ENCODE results near the gene SH2D6. TPM values are rescaled to one million over a fixed set of nuclear protein-coding genes. Genes with fewer than 3 reads are reported as not detected.
A peak's percentile ranks its signal among the peaks of the same experiment; 100 is the strongest.
"Not testable (repeated sequence)": the region's sequence is repeated elsewhere in the genome, so short reads cannot be mapped to it uniquely, and the experiment has no call there.

Gene SH2D6
- total RNA-seq, 1 experiment from 2014 or later: not detected

- no peak for DNase-seq (ENCODE audit: low read depth)
Observed at GRCh38 chr2:85468096-85468703, 49.7 kb downstream of the SH2D6 start.

DNA sequence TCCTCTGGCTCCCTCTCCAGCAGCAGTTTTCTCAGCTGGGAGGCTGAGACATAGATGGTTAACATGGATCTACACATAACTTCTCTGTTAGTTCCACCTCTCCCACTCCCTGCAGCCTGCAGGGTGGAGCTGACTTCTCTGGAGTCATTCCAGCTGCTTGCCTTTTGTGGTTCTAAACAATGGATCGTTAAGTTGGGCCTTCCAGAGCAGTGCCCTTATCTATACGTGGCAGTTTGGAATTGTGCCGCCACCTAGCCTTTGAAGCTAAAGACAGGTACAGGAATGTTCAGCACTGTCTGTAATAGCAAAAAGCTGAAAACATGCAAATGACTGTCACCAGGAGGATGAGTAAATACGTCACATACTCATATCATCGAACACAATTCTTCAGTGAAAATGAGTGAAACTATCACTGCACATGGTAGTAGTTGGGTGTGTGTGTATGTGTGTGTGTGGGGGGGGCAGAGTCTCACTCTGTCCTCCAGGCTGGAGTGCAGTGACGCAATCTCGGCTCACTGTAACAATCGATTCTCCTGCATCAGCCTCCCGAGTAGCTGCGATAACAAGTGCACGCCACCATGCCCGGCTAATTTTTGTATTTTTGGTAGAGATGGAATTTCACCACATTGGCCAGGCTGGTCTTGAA lies 50.3 kb downstream of the SH2D6 start:
- peak; percentile 59 for DNase-seq (ENCODE audit: low read depth)

DNA sequence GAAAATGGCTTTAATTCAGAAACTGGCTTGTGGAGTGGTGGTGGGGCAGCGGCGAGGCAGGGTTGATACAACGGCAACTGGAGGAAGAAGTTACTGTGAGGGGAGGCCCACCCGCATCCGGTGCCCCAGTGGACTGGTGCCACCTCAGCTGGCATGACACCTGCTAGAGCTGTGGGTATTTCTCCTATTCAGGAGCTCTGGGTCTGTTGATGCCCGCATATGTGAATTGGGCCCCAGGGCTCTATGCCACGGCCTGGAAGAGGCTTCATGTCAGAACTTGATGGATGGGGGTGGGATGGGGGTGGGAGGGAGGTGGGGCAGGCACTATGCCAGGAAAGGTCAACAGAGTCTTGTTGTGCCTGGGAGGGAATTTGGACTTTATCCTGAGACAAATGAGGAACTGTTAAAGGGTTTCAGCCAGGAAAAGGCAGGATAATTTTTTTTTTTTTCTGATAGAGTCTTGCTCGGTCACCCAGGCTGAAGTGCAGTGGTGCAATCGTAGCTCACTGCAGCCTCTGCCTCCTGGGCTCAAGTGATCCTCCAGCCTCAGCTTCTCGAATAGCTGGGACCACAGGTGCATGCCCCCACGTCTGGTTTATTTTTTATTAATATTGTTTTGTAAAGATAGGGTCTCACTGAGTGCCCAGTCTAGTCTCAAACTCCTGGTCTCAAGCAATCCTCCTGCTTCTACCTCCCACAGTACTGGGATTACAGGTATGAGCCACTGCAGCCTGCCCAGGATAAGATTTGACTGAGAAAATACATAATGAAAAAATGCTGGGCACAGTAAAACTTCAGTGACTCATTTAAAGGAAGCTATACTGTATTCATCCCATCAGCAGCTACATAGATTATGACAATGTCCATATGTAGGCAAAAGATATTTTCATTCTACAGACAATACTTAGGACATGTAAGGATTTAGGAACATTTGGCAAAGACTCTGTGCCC lies 52.6 kb downstream of the SH2D6 start:
- peak; percentile 55 for DNase-seq (ENCODE audit: low read depth)

DNA sequence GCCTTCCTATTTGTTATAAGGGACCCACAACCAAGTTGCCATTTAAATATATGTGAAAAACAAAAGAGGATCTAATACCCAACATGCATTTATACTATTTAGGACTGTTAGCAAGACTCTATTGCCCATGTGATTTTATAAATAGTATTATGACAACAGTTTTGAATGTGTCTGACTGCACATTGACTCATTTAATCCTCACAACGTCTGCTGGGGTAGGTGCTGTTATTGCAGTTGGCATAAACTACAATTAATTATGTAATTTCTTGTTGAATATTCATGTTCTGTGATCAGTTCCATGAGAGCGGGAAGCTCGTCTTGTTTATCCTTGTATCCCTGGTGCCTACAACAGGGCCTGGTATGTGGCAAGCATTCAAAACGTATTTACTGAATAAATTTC lies 53.7 kb downstream of the SH2D6 start:
- no peak for DNase-seq (ENCODE audit: low read depth)

DNA sequence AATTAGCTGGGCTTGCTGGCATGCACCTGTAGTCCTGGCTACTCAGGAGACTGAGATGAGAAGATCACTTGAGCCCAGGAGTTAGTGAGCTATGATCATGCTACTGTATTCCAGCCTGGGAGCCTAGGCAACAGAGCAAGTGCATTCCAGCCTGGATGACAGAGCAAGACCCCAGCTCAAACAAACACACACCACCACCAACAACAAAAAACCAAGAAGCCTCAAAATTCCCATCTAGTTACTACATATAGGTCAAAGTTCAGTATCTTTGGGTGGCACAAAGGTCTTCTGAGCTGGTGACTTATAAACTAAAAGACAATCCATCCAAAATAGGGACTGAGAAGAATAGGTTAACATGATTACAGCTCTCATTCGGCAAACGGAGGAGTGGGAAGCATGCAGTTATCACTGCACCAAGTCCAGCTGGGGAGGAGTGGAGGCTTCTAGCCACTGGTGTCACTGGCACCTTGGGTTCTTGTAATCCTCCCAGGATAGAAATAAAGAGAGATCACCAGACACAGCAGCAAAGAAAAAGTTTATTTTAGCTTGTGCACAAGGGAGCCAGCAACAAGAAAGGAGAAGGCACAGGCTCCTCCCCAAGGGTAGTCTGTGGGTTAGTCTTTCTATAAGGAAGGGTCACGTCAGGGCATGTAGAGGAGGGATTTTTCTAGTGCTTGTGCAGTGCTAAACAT lies 57.4 kb downstream of the SH2D6 start:
- DNase-seq (ENCODE audit: low read depth): no peak

DNA sequence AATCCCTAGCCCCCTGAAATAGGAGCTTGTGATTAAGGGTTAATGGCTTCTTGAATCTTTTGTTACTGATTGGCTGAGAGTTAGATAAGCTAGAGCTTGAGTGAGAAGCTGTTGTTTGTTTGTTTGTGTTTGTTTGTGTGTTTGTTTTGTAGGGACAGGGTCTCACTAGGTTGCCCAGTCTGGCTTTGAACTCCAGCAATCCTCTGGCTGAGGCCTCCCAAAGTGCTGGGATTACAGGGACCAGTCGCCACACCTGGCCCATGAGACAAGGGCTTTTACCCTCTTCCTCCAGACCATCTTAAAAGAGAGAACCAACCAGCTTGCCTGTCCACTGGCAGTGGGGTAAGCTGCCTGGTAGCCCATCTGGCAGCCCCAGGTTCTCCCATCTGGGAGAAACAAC lies 58.1 kb downstream of the SH2D6 start:
- no peak for DNase-seq (ENCODE audit: low read depth)

DNA sequence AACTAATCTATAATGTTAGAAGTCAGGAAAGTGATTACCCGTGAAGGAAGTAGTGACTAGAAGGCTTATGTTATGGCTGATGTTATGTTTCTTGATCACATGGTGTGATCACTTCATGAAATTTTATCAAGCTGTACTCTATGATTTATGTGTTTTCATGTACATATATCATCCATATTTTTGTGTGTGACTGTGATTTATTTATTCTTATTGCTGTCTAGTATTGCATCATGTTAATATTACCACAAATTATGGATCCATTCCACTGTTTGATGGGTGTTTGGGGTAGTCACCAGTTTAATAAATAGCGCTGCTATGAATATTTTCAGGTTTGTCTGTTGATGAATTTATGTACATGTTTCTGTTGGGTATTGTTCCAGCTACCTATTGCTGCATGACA lies 59.4 kb downstream of the SH2D6 start:
- DNase-seq (ENCODE audit: low read depth): no peak

- DNase-seq (ENCODE audit: low read depth): no peak
Observed at GRCh38 chr2:85481818-85482777, 63.6 kb downstream of the SH2D6 start.

DNA sequence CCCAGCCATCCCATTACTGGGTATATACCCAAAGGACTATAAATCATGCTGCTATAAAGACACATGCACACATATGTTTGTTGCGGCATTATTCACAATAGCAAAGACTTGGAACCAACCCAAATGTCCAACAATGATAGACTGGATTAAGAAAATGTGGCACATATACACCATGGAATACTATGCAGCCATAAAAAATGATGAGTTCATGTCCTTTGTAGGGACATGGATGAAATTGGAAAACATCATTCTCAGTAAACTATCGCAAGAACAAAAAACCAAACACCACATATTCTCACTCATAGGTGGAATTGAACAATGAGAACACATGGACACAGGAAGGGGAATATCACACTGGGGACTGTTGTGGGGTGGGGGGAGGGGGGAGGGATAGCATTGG lies 66.1 kb downstream of the SH2D6 start:
- not testable (repeated sequence) for DNase-seq (ENCODE audit: low read depth)

- no peak for DNase-seq (ENCODE audit: low read depth)
Observed at GRCh38 chr2:85485815-85486214, 67.3 kb downstream of the SH2D6 start.

Other genes starting within 250 kb of the SH2D6 start
- 88.8 and 134 TPM in 2 replicates for gene TGOLN2, start 90.7 kb upstream of the SH2D6 start, total RNA-seq (2014; rRNA removed; shearing (Covaris generic))
- gene RETSAT, start 64.2 kb upstream of the SH2D6 start, total RNA-seq (2014; rRNA removed; shearing (Covaris generic)): 19.0 and 25.0 TPM in 2 replicates
- 9.6 and 13.1 TPM in 2 replicates for gene ELMOD3, start 63.9 kb upstream of the SH2D6 start, total RNA-seq (2014; rRNA removed; shearing (Covaris generic))
- gene CAPG, start 8.3 kb upstream of the SH2D6 start, total RNA-seq (2014; rRNA removed; shearing (Covaris generic)): 78.8 and 89.4 TPM in 2 replicates
- 42.2 and 72.4 TPM in 2 replicates for gene MAT2A, start 120.5 kb downstream of the SH2D6 start, total RNA-seq (2014; rRNA removed; shearing (Covaris generic))
- gene GGCX, start 142.8 kb downstream of the SH2D6 start, total RNA-seq (2014; rRNA removed; shearing (Covaris generic)): 21.2 and 56.2 TPM in 2 replicates
- gene VAMP8, start 158.9 kb downstream of the SH2D6 start, total RNA-seq (2014; rRNA removed; shearing (Covaris generic)): 0.27 TPM in 1 of 2 replicates, not detected in the other
- gene VAMP5, start 165.7 kb downstream of the SH2D6 start, total RNA-seq (2014; rRNA removed; shearing (Covaris generic)): 15.1 and 22.3 TPM in 2 replicates
- gene RNF181, start 177.0 kb downstream of the SH2D6 start, total RNA-seq (2014; rRNA removed; shearing (Covaris generic)): 332 and 413 TPM in 2 replicates
- 2.3 and 3.6 TPM in 2 replicates for gene TMEM150A, start 184.0 kb downstream of the SH2D6 start, total RNA-seq (2014; rRNA removed; shearing (Covaris generic))
- gene C2orf68, start 193.4 kb downstream of the SH2D6 start, total RNA-seq (2014; rRNA removed; shearing (Covaris generic)): 11.9 and 19.1 TPM in 2 replicates
- gene USP39, start 197.5 kb downstream of the SH2D6 start, total RNA-seq (2014; rRNA removed; shearing (Covaris generic)): 102 and 118 TPM in 2 replicates
- not detected in 2 replicates for gene SFTPB, start 249.5 kb downstream of the SH2D6 start, total RNA-seq (2014; rRNA removed; shearing (Covaris generic))

All from M059J (cell line).